Measurements from ENCODE around the gene HAPSTR1.
"Not testable (repeated sequence)": the region's sequence is repeated elsewhere in the genome, so short reads cannot be mapped to it uniquely, and the experiment has no call there.

HAPSTR1 gene

GRCh38 chr16:9090960-9091866 is at the start of gene HAPSTR1:
TSS of gene HAPSTR1 (plus strand) at chr16:9091644. CDS start at chr16:9092045, 401 bp downstream.
- DNase-seq: peak; percentile 97 to 99

GRCh38 chr16:9042533-9042932 is 48.9 kb upstream of the HAPSTR1 start:
- peak in 1 of 2 experiments; percentile 38 for DNase-seq

GRCh38 chr16:9042964-9043680 is 48.3 kb upstream of the HAPSTR1 start:
- DNase-seq: peak in 1 of 2 experiments; percentile 23

DNA sequence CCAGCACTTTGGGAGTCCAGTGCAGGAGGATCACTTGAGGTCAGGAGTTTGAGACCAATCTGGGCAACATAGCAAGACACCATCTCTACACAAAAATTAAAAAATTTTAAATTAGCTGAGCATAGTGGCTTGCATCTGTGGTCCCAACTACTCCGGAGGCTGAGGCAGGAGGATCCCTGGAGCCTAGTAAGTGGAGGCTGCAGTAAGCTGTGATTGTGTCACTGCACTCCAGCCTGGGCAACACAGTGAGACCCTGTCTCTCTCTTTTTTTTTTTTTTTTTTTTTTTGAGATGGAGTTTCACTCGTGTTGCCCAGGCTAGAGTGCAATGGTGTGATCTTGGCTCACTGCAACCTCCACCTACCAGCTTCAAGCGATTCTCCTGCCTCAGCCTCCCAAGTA is 45.9 kb upstream of the HAPSTR1 start:
- not testable (repeated sequence) for DNase-seq

GRCh38 chr16:9046667-9047055 is 44.8 kb upstream of the HAPSTR1 start:
- no peak for DNase-seq

- DNase-seq: peak; percentile 73 to 89
These were observed 43.6 kb upstream of the HAPSTR1 start for GRCh38 chr16:9047689-9048301.

DNA sequence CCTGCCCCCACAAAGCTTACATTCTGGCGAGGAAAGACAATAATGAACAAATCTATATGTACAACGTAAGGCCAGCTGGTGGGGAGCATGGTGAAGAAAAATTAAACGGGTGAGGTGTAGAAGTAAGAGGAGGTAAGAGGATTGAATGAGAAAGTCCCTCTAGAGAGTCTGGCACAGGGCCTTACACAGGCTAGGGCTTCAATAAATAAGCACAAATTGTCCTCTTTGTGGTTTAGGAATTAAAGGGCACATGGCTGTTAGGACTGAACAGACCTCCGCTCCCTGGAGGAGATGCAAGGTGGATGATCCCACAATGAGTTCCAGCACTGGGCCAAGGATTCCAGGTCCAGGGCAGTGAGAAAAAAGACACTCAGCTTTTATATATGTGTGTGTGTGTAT is 43.1 kb upstream of the HAPSTR1 start:
- no peak for DNase-seq

DNA sequence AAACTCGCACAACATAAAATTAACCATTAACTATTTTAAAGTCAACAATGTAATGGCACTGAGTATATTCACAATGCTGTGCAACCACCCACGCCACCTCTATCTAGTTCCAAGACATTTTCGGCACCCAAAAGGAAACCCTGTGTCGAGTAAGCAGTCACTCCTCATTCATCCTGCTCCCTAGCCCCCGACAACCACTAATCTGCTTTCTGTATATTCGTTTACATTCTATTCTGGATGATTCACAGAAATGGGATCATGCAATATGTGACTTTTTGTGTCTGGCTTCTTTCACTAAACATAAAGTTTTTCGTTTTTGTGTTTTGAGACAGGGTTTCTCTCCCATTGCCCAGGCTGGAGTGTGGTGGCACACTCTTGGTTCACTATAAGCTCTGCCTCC is 42.2 kb upstream of the HAPSTR1 start:
- no peak for DNase-seq

DNA sequence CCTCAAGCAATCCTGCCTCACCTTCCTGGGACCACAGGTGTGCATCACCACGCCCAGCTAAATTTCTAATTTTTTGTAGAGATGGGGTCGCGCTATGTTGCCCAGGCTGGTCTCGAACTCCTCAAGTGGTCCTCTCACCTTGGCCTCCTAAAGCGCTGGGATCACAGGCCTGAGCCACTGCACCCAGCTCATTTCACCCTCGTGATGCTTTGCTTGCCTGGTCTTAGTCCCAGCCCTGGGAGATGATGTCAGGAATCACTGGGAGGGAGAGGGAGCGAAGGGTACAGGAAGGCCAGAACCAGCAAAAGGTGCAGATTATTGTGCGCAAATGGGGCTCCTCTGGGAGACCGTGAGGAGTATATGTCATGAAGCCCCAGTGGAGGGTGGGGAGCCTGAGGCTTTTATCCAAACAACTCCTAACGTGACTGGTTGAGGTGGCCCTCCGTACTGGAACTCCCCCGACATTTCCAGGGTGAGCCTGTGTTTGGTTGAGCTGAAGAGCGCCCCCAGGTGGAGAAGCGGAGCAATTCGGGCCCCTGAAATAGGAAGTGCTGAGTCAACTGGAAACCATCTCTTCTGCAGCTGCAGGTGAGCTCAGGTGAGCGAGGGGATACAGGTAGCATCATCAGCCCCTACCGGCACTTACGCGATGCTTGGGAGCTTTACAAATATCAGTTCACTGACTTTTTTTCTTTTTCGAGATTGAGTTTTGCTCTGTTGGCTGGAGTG is 41.2 kb upstream of the HAPSTR1 start:
- DNase-seq: no peak

DNA sequence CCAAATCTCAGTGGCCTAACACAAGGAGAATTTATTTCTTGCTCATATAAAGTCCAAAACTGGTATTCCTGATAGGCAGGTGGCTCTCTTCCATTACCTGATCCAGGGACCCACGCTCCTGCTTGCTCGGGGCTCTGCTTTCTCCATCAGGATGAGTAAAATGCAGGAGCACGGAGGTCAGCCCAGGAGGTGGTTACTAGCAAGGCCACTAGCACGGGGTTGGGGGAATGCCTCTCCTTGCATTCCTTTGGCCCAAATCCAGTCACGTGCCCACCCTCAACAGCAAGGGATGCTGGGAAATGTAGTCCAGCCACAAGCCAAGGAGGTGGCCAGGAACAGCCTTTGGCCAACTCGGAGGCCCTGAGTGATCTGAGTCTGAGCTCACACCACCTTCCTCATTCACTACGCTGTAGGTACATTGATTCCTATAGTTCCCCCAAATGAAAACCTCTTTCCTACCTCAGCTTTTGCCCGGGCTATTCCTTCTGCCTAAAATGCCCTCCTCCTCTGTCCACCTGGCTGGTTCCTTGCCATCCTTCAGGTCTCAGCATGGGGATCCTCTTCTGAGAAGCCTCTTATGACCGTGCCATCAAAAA is 38.3 kb upstream of the HAPSTR1 start:
- peak; percentile 6 to 75 for DNase-seq

DNA sequence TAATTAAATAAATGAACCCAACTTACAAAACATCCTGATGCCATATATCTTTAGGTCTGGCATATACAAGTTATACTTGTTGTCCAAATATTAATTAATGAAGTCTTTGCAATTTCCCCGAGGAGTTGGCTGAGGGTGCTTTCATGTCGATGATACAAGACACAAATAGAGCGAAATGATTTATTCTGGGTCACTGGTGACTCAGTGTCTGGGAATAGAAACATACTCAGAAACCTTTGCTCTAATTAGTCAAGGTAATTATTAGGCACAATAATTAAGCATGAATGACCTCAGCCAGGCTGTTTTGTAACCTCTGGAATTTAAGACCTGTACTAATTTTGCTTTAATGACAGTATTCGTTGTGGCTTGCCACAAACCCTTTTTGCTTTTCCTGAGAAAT is 37.0 kb upstream of the HAPSTR1 start:
- no peak for DNase-seq

DNA sequence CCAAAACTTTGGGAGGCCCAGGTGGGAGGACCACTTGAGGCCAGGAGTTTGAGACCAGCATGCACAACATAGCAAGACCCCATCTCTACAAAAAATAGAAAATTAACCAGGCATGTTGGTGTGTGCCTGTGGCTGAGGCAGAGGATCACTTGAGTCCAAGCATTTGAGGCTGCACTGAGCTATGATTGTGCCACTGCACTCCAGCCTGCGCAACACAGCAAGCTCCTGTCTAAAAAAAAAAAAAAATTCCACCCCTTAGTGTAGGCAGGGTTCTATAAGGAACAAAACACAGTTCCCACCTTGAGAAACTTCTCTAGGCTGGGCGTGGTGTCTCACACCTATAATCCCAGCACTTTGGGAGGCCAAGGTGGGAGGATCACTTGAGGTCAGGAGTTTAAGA is 36.3 kb upstream of the HAPSTR1 start:
- DNase-seq: no peak

DNA sequence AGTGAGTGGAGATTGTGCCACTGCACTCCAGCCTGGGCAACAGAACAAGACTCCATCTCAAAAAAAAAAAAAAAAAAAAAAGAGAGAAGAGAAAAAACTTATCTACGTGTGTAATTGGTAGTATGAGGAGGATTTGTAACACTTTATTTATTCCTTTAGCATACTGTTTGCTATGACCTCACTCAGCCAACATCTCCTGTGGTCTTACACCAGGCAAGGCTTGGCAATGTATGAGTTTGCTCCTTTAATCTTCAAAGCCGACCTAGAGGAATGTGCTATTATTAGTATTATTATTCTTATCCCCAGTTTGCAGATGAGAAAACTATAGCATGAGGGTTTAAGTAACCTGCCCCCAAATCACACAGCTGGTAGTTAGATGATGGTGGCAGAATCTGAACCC is 35.8 kb upstream of the HAPSTR1 start:
- no peak for DNase-seq

DNA sequence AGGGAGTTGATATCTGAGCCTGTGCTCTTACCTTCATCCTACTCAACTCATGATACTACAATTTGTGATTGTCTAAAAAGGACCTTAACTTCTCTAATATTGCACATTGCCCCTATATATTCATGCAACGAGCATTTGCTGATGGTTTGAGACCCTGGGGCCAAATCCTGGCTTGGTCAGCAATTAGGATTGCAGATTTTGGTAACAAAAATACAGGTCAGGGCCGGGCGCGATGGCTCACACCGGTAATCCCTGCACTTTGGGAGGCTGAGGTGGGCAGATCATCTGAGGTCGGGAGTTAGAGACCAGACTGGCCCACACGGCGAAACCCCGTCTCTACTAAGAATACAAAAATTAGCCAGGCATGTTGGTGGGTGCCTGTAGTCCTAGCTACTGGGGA is 35.4 kb upstream of the HAPSTR1 start:
- no peak for DNase-seq

- no peak for DNase-seq
These were observed 33.2 kb upstream of the HAPSTR1 start for GRCh38 chr16:9058211-9058610.

DNA sequence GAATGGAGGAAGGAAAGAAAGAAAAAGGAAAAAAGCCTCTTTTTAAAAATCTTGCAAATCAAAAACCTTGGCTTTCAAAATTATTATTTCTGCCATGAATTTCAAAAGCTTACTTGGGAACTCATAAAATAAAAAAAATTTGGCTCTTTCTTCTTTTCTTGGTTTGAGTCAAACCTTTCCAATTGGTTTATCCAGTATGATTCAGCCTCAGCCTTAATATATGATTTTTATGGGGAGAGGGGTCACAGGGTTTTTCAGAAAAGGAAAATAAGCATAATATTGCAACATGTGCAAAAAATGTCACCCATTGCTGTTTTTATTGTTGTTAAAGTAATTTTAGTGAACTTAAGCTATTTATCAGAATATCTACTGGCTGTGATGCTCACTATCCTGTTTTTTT is 31.2 kb upstream of the HAPSTR1 start:
- no peak for DNase-seq

DNA sequence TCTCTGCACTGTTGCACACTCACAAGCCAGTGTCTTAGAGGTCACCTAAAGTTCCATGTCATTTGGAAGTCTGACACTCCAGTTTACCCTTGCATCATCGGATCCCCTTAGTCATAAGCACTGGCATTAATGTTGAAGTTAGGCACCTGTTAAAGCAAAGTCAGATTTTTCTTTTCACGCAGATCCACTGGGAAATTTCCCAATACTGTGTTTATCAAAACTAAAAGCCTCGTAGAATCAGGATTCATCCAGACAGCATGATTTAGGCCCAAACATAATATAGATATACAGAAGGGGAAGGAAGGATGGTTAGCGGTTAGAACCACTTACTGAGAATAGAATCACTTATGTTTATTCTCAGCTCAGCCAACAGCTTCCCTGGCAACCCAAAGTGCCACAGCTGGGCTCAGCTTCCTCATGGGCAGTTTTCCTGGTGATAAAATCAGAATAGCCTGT is 30.1 kb upstream of the HAPSTR1 start:
- no peak for DNase-seq

DNA sequence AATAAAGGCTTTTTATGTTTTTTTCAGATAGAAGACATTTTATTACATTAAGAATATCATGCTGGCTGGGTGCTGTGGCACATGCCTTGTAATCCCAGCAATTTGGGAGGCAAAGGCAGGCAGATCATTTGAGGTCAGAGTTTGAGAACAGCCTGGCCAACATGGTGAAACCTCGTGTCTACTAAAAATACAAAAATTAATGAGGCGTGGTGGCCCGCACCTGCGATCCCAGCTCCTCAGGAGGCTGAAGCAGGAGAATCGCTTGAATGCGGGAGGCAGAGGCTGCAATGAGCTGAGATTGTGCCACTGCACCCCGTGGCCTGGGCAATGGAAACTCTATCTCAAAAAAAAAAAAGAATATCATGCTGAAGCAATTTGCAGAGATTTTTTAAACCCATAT is 29.1 kb upstream of the HAPSTR1 start:
- no peak for DNase-seq

GRCh38 chr16:9065077-9065476 is 26.4 kb upstream of the HAPSTR1 start:
- no peak for DNase-seq

GRCh38 chr16:9068886-9069285 is 22.6 kb upstream of the HAPSTR1 start:
- no peak for DNase-seq

DNA sequence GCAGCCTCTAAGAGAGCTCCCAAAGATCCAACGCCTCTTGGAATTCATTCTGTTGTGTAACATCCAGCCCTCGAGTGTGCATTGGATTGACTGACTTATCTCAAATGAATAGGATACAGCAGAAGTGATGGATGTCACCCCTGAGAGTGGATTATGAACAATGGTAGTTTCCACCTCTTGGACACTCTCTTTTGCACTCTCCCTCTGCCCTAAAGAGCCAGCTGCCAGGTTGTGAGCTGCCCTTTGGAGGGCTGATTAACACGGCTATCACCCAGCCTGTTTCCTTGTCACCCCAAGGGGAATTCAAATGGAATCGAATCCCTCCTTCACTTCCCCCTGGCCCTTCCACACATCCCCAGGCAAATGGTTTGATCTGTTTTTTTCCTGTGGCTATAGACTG is 21.2 kb upstream of the HAPSTR1 start:
- no peak for DNase-seq

GRCh38 chr16:9071377-9071776 is 20.1 kb upstream of the HAPSTR1 start:
- DNase-seq: no peak

Data from NCI-H446 (cell line).